OCI-LY3 (cell line): Measurements from ENCODE around the gene ZNF234.

Experiments used
- H2AFZ ChIP-seq: fragments of 200-600, 300-600 bp; shearing (Covaris generic); 2 replicates; pipeline ENCODE4 v1.6.0; 2014; ENCODE audit warnings: antibody characterized with exemption, low read depth, low read length
- H3K27ac ChIP-seq: fragments of 200-600, 300-600 bp; sonication (generic); 2 replicates; pipeline ENCODE4 v1.5.1; 2014; ENCODE audit warnings: mild to moderate bottlenecking, low read length, moderate library complexity, mixed read lengths
- H3K27me3 ChIP-seq: fragments of 200-600, 300-600 bp; sonication (generic); 2 replicates; pipeline ENCODE4 v1.6.1; 2014; ENCODE audit warnings: low read depth, low read length, mixed read lengths
- H3K36me3 ChIP-seq: fragments of 200-600, 300-600 bp; sonication (generic); replicated peaks from 2 replicates; pipeline ENCODE3; 2014; ENCODE audit warnings: low read depth, low read length, mixed read lengths
- H3K4me1 ChIP-seq: fragments of 300-600, 200-600 bp; sonication (generic); 2 replicates; pipeline ENCODE4 v1.6.1; 2014; ENCODE audit warnings: low read length, mixed read lengths
- H3K4me2 ChIP-seq: fragments of 200-600, 300-600 bp; sonication (generic); 2 replicates; pipeline ENCODE4 v1.6.1; 2014; ENCODE audit warnings: low read length, mixed read lengths
- H3K4me3 ChIP-seq: fragments of 300-600, 200-600 bp; sonication (generic); 2 replicates; pipeline ENCODE4 v1.5.1; 2014; ENCODE audit warnings: antibody characterized with exemption, mild to moderate bottlenecking, low read length, moderate library complexity
- H3K79me2 ChIP-seq: fragments of 300-600, 200-600 bp; shearing (Covaris generic); 2 replicates; pipeline ENCODE4 v1.6.1; 2014; ENCODE audit warnings: mild to moderate bottlenecking, low read length, mixed read lengths
- H3K9ac ChIP-seq: fragments of 300-600, 200-600 bp; shearing (Covaris generic); 2 replicates; pipeline ENCODE4 v1.6.0; 2014; ENCODE audit warnings: mild to moderate bottlenecking, low read length, moderate library complexity
- H3K9me3 ChIP-seq: fragments of 200-600, 300-600 bp; shearing (Covaris generic); 2 replicates; pipeline ENCODE4 v1.6.1; 2014; ENCODE audit warnings: low read length, mixed read lengths; ENCODE audit not compliant: insufficient read depth
- H4K20me1 ChIP-seq: fragments of 200-600, 300-600 bp; sonication (generic); 2 replicates; pipeline ENCODE4 v1.6.1; 2016; ENCODE audit warnings: low read length, mixed read lengths; ENCODE audit not compliant: insufficient read depth
- EZH2phosphoT487 ChIP-seq: fragments of 200-600 bp; shearing (Covaris generic); IDR thresholded peaks from 2 replicates; pipeline ENCODE4 v1.6.1; 2018; ENCODE audit warnings: antibody characterized with exemption, mixed run types, low read depth
- TF ChIP-seq, protein P1 (sequence below): fragments of 200-600, 300-600 bp; sonication (generic); IDR thresholded peaks from 2 replicates; pipeline ENCODE4 v1.5.1; 2014; ENCODE audit warnings: antibody characterized with exemption, low read length, low read depth

The ZNF234 gene

DNA sequence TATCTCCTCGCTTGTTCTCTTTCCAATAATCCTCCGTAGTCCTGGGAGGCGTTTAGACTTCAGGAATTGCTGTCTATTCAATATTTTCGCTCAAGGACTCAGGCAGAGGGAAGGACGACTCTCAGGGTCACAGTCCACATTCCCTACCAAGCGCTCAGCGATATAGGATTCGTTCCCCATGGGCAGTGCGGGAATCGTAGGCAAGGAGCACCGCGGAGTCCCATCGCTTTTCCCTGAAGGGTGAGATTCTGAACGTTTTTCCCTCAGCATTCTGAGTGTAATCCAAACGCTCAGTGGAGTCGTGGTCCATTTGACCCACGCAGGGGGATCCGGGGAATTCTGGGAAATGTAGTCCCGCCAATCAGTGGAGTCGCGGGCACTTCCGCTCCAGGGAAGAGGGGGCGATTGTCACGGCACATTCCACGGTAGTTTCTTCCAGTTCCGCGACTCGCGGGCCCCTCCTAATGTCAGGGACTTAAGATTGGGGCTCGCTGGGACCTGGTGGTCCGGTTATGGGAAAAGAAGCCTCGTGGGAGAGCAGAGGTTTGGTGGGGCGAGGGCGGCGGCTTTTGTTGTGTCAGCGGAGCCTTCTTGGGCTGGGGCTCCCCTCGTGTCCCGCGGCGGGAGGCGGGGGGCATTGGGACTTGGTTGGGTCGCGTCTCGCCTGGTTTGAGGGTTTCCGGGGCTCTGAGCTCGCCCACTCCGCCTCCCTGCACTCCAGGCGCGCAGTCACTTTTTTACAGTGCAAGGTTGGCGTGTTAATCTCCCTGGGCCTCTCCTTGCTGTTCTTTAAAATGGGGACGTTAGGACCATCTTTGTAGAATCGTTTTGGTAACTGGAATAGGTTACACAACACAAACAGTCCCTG is at the start of gene ZNF234:
TSS of gene ZNF234 (plus strand) at position 364 of the 868 bp plus-strand sequence. CDS start 3,079 bp downstream, outside the sequence.
- 0 out of 2 replicates have a peak, but pooled peaks cover 3% of the 10 kb centered on the region for H3K9me3 ChIP-seq
- H3K4me1 ChIP-seq, result no peaks in the 10 kb centered on the region
- H3K4me3 ChIP-seq, result peak within 1 kb of the TSS; percentile 73
- no peaks in the 10 kb centered on the region for H4K20me1 ChIP-seq
- H3K4me2 ChIP-seq, result peak within 1 kb of the TSS; percentile 20
- no peak within 1 kb of the TSS for H3K27ac ChIP-seq
- no peaks in the 10 kb centered on the region for H3K36me3 ChIP-seq
- H3K9ac ChIP-seq, result no peak within 1 kb of the TSS; the same call in 1 of the 2 replicates
- H3K79me2 ChIP-seq, result no peaks in the 10 kb centered on the region
- no peak for TF ChIP-seq EZH2phosphoT487
- TF ChIP-seq, protein P1, sequence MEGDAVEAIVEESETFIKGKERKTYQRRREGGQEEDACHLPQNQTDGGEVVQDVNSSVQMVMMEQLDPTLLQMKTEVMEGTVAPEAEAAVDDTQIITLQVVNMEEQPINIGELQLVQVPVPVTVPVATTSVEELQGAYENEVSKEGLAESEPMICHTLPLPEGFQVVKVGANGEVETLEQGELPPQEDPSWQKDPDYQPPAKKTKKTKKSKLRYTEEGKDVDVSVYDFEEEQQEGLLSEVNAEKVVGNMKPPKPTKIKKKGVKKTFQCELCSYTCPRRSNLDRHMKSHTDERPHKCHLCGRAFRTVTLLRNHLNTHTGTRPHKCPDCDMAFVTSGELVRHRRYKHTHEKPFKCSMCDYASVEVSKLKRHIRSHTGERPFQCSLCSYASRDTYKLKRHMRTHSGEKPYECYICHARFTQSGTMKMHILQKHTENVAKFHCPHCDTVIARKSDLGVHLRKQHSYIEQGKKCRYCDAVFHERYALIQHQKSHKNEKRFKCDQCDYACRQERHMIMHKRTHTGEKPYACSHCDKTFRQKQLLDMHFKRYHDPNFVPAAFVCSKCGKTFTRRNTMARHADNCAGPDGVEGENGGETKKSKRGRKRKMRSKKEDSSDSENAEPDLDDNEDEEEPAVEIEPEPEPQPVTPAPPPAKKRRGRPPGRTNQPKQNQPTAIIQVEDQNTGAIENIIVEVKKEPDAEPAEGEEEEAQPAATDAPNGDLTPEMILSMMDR, result no peak
- no peaks in the 10 kb centered on the region for H3K27me3 ChIP-seq
- H2AFZ ChIP-seq, result peak within 1 kb of the TSS; percentile 64; the same call in 1 of the 2 replicates

- Histone ChIP-seq H3K27ac (no peak overlapping the region), H2AFZ (no peak overlapping the region)
- TF ChIP-seq EZH2phosphoT487, result no peak
- TF ChIP-seq, protein P1, result no peak
Observed at GRCh38 chr19:44092108-44092507, 49.2 kb upstream of the ZNF234 start.

DNA sequence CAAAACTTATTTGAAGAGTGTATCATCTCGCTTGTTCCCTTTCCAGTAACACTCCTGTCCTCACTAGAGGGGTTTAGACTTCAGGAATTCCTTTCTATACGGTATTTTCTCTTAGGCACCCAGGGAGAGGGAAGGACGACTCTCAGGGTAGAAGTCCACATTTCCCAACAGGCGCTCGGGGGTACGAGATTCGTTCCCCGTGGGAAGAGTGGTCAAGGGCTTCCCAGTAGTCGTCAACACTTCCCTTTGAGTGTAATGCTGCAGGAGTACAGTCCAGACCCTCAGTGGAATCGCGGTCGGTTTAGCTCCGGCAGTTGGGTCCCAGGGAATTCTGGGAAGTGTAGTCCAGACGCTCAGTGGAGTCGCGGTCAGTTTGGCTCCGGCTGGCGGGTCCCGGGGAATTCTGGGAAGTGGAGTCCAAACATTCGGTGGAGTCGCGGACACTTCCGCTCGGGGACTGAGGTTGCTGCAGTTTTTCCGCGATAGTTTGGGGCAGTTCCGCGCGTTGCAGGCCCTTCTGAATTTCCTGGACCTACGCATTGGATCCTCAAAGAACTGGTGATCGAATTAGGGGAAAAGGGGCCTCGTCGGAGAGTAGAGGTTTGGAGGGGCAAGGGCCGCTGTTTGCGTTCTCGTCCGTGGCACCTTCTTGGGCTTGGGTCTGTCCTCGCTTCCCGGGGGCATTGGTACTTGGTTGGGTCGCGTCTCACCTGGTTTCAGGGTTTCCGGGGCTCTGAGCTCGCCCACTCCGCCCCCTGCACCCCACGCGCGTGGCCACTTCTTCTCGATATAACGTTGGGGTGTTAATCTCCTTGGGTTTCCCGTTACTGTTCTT is 47.2 kb upstream of the ZNF234 start, which contains the start of gene ZNF224:
TSS of gene ZNF224 (plus strand) at position 431 of the 835 bp plus-strand sequence. CDS start 3,513 bp downstream, outside the sequence.
- peaks cover 4% of the 10 kb centered on the region; the same call in 1 of the 2 replicates for H3K4me1 ChIP-seq
- H3K27ac ChIP-seq, result peak within 1 kb of the TSS; percentile 33
- H3K4me2 ChIP-seq, result peak within 1 kb of the TSS; percentile 75
- peak within 1 kb of the TSS; percentile 82 for H3K9ac ChIP-seq
- H3K9me3 ChIP-seq, result no peaks in the 10 kb centered on the region
- H3K27me3 ChIP-seq, result no peaks in the 10 kb centered on the region
- H3K36me3 ChIP-seq, result peaks cover 24% of the 10 kb centered on the region
- no peaks in the 10 kb centered on the region for H4K20me1 ChIP-seq
- peak within 1 kb of the TSS; percentile 96 for H2AFZ ChIP-seq
- no peak for TF ChIP-seq EZH2phosphoT487
- TF ChIP-seq, protein P1, result no peak
- peak within 1 kb of the TSS; percentile 80 for H3K4me3 ChIP-seq
- H3K79me2 ChIP-seq, result peaks cover 21% of the 10 kb centered on the region

More at GRCh38 chr19:44092108-44092507, 49.2 kb upstream of the ZNF234 start:
- H3K9me3 ChIP-seq, result no peaks in the 10 kb centered on the region
- H3K9ac ChIP-seq, result no peak overlapping the region
- no peaks in the 10 kb centered on the region for H3K27me3 ChIP-seq
- H4K20me1 ChIP-seq, result no peaks in the 10 kb centered on the region
- peaks cover 6% of the 10 kb centered on the region for H3K36me3 ChIP-seq
- no peak overlapping the region for H3K4me3 ChIP-seq
- peaks cover 21% of the 10 kb centered on the region for H3K79me2 ChIP-seq
- no peak overlapping the region for H3K4me2 ChIP-seq
- peaks cover 4% of the 10 kb centered on the region; the same call in 1 of the 2 replicates for H3K4me1 ChIP-seq
